Measurements from ENCODE around the gene OBI1.

The OBI1 gene

DNA sequence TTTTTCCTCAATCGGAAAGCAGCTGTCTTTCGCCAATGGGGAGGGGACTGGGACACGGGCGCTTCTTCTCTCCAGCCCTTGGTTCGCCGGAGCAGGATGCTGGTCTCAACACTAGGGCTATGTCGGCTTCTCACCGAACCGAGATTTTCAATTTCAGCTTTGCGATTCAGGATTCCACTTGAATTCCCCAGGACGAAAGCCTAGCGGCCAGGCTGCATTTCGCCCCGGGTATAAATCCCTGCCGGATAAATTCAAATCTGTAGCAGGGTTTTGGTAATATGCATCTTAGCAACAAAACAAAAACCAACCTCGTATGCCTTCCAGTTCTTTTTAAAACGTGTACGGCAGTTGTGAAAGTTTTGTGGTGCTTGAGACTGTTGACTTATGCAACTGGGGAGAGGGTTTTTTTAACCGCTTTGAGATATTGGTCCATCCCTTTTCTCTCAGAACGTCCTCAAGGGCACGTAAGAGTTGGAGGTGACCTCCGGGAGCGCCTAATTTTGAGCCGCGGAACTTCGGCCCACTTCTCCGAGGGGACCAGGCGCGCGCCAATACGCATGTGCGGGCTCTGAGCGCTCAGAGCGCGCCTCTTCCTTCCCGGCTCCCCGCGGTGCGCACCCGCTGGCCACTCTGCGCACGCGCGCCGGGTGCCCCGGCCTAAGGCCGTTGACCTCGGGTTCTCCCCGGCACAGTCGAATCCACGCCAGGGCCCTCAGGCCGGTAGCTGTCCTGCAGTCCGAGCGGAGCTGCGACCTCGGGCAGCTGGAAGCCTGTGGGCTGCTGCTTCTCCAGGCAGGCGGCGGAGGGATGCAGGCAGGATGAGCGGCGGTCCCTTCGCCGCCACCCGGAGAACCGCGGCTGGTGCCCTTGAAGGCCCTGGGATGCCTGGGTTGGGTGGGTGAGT is 63.2 kb downstream of the OBI1 start:
- TF ChIP-seq CTCF (IDR thresholded peaks at IDR 0.05; ENCODE audit: low read depth, low read length), result no peak
- no peak for TF ChIP-seq MYC (IDR thresholded peaks at IDR 0.05; ENCODE audit: low read depth, low read length)
- no peak for TF ChIP-seq MAX (IDR thresholded peaks at IDR 0.05; ENCODE audit: low read depth, low read length)
- no peak for TF ChIP-seq POLR2A (IDR thresholded peaks at IDR 0.05; ENCODE audit: extremely low read depth, insufficient read length)
- peak; percentile 46 for DNase-seq (ENCODE audit: low read depth)

DNA sequence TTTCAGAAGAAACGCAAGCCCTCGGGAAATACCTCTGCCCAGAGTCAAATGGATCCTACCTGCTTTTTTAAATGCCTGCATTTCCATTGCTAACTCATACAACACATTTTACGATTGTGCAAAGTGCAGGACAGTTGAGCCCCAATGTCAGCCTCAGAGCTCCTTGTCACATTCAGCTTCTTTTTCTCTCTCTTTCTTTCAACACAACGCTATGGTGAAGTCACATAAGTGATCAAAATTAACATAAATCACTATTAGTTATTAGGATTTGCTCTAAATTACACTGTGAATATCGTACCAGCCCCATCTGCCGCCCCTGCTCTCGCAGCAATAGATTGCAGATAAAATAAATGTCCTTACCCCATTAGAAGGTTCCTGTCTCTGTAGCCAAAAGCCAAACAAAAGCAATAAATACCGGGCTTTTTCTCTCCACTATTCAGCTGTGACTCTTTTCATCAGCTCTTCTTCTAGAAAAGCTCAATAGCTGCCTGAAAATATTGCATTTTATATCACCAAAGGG is 64.4 kb downstream of the OBI1 start:
- no peak for DNase-seq (ENCODE audit: low read depth)
- TF ChIP-seq POLR2A (IDR thresholded peaks at IDR 0.05; ENCODE audit: extremely low read depth, insufficient read length), result no peak
- TF ChIP-seq MAX (IDR thresholded peaks at IDR 0.05; ENCODE audit: low read depth, low read length), result no peak
- TF ChIP-seq MYC (IDR thresholded peaks at IDR 0.05; ENCODE audit: low read depth, low read length), result no peak
- no peak for TF ChIP-seq CTCF (IDR thresholded peaks at IDR 0.05; ENCODE audit: low read depth, low read length)
- H3K4me3 ChIP-seq (ENCODE audit: low read depth, low read length), result no peak overlapping the region

More for the DNA sequence above, 63.2 kb downstream of the OBI1 start:
- no peak overlapping the region for H3K4me3 ChIP-seq (ENCODE audit: low read depth, low read length)

DNA sequence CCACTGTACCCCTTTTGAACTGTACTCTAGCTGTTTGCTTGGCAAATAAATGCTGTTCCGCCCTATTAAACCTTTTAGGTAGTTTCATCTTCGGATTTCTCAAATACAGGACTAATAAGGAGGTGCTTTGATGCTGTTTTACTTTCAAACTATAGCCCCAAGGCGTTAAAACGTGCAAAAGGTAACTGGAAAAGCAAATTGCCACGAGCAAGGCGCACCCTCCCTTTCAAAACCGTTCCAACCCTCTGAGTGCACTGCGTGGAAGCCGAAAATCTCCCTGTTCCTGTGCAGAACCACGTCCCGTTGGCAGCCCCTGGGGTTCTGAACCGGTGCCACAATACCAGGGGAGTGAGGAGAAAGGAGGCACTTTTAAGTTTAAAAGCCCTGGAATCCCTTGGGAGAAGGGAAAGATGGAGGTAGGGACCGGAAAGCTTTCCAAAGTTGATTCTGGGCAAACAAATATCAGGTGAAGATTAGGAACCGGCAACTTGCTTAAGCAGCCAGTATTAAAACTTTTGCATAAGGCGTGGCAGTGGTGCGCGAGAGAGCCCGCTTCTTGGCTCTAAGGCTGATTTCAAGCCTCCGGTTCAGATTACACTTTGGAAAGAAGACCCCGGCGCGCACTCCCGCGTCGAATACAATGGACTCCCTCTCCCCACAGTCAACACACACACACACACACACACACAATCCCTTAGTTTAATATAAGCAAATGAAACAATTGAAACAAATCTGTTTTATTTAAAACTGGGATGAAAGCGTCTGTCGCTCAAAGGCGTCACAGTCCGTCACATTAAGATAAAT is 65.1 kb downstream of the OBI1 start:
- TF ChIP-seq MYC (IDR thresholded peaks at IDR 0.05; ENCODE audit: low read depth, low read length) (no peak), MAX (IDR thresholded peaks at IDR 0.05; ENCODE audit: low read depth, low read length) (no peak), POLR2A (IDR thresholded peaks at IDR 0.05; ENCODE audit: extremely low read depth, insufficient read length) (no peak), CTCF (IDR thresholded peaks at IDR 0.05; ENCODE audit: low read depth, low read length) (no peak)
- H3K4me3 ChIP-seq (ENCODE audit: low read depth, low read length), result no peak overlapping the region
- no peak for DNase-seq (ENCODE audit: low read depth)

DNA sequence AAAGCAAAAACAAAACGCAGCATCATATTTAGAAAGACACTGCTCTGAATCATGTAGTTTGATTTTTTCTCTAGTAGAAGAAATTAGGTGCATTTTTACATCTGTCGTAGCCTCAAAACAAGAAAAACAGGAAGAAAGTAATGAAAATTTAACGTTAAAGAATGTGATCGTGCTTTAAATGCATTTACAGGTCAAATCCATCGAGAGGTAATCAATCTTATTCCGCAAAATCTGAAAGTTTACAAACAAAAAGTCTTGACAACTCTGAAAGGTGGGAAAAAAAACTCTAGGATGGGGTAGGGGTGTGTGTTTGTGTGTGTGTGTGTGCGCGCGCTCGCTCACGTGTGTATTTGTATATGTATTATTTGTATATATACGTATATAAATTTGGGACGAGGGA is 65.8 kb downstream of the OBI1 start:
- TF ChIP-seq MYC (IDR thresholded peaks at IDR 0.05; ENCODE audit: low read depth, low read length), result no peak
- TF ChIP-seq MAX (IDR thresholded peaks at IDR 0.05; ENCODE audit: low read depth, low read length), result no peak
- no peak for TF ChIP-seq POLR2A (IDR thresholded peaks at IDR 0.05; ENCODE audit: extremely low read depth, insufficient read length)
- TF ChIP-seq CTCF (IDR thresholded peaks at IDR 0.05; ENCODE audit: low read depth, low read length), result no peak
- no peak for DNase-seq (ENCODE audit: low read depth)
- H3K4me3 ChIP-seq (ENCODE audit: low read depth, low read length), result no peak overlapping the region

GRCh38 chr13:78592584-78592983 is 66.4 kb downstream of the OBI1 start:
- DNase-seq (ENCODE audit: low read depth), result no peak
- no peak overlapping the region for H3K4me3 ChIP-seq (ENCODE audit: low read depth, low read length)
- TF ChIP-seq POLR2A (IDR thresholded peaks at IDR 0.05; ENCODE audit: extremely low read depth, insufficient read length), result no peak
- no peak for TF ChIP-seq CTCF (IDR thresholded peaks at IDR 0.05; ENCODE audit: low read depth, low read length)
- TF ChIP-seq MYC (IDR thresholded peaks at IDR 0.05; ENCODE audit: low read depth, low read length), result no peak
- TF ChIP-seq MAX (IDR thresholded peaks at IDR 0.05; ENCODE audit: low read depth, low read length), result no peak

Data from NB4 (cell line).